Keratinocyte (primary cell): Measurements from ENCODE around the gene DSCAML1.

Experiments used
- EZH2 ChIP-seq: IDR thresholded peaks from one replicate; pipeline ENCODE4 v1.6.1; 2012; ENCODE audit warnings: inconsistent platforms, mild to moderate bottlenecking, low read length, moderate library complexity
- TF ChIP-seq, protein P1 (sequence below), 3 experiments: IDR thresholded peaks in 1 of 3; conservative IDR thresholded peaks in 1 of 3; optimal IDR thresholded peaks in 1 of 3; 2 replicates in 2 of 3; 3 replicates in 1 of 3; pipeline versions ENCODE3 to v1.5.1; 2011; ENCODE audit warnings: low read length in 3 of 3, mild to moderate bottlenecking in 3 of 3, moderate library complexity in 2 of 3, control low read depth in 1 of 3, inconsistent platforms in 1 of 3; ENCODE audit not compliant: insufficient read depth in 2 of 3; ENCODE audit errors: extremely low read depth in 1 of 3

DNA sequence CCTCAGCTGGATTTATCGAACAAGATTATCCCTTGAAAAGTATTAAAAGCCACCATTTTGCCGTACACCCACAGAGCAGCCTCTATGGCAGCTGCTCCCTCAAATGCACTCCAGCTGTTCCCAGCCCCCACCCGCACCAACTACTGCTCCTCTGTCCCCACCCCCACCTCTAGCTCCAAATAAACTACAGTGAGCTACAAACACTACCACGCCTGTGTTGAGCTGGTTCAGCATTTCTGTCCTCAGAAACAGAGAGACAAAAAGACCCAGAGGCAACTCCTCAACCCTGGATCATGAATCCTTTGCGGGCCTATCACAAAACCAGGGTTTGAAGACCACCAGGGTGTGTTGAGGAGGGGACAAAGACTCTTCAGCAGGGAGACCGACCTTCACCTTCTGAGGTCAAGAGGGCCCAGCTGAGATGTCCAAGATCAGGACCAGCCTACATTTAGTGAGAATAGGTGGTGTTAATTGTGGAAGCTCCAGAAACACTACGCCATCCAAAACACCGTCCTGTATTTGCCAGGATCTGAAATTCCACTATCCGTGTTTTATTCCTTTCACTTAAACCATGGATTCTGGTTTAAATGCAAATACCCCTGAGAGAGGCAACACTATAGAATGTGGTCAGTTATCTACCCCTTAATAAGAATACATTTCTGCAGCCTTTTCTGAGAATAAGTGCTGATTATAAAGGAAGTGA is 195.9 kb downstream of the DSCAML1 start:
- TF ChIP-seq, protein P1, sequence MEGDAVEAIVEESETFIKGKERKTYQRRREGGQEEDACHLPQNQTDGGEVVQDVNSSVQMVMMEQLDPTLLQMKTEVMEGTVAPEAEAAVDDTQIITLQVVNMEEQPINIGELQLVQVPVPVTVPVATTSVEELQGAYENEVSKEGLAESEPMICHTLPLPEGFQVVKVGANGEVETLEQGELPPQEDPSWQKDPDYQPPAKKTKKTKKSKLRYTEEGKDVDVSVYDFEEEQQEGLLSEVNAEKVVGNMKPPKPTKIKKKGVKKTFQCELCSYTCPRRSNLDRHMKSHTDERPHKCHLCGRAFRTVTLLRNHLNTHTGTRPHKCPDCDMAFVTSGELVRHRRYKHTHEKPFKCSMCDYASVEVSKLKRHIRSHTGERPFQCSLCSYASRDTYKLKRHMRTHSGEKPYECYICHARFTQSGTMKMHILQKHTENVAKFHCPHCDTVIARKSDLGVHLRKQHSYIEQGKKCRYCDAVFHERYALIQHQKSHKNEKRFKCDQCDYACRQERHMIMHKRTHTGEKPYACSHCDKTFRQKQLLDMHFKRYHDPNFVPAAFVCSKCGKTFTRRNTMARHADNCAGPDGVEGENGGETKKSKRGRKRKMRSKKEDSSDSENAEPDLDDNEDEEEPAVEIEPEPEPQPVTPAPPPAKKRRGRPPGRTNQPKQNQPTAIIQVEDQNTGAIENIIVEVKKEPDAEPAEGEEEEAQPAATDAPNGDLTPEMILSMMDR (optimal IDR thresholded peaks at IDR 0.05 in 1 of 3, IDR thresholded peaks at IDR 0.05 in 1 of 3, conservative IDR thresholded peaks at IDR 0.05 in 1 of 3; ENCODE audit: extremely low read depth in 1 of 3, insufficient read depth in 2 of 3, low read length in 3 of 3): no peak
- TF ChIP-seq EZH2: no peak
